Sigmoid colon (tissue), 4 donors: ENCODE measurements around the gene SLC34A3.

Source experiments
- CTCF ChIP-seq, 4 experiments: fragments of 450-650 bp in 3 of 4; fragments of 200-600 bp in 1 of 4; IDR thresholded peaks; one replicate each; pipeline ENCODE4 v1.5.1; 2016 to 2019; ENCODE audit warnings: antibody characterized with exemption in 4 of 4, mild to moderate bottlenecking in 3 of 4, moderate library complexity in 2 of 4
- EP300 ChIP-seq, 4 donors: sonication (generic); formaldehyde crosslinking; IDR thresholded peaks; one replicate each; pipeline ENCODE4 v1.6.1; 2017; ENCODE audit warnings: antibody characterized with exemption in 4 of 4
- POLR2AphosphoS5 ChIP-seq, 4 donors: sonication (generic); formaldehyde crosslinking; IDR thresholded peaks; one replicate each; pipeline ENCODE4 v1.6.1; 2017; ENCODE audit warnings: antibody characterized with exemption in 4 of 4

GRCh38 chr9:137206602-137207001, 24.1 kb upstream of the SLC34A3 start:
- TF ChIP-seq CTCF (IDR thresholded peaks at IDR 0.05) = no peak
- TF ChIP-seq POLR2AphosphoS5 (IDR thresholded peaks at IDR 0.05) = no peak
- no peak for TF ChIP-seq EP300 (IDR thresholded peaks at IDR 0.05)
